A549 (cell line): ENCODE results near the gene ZNF496. TPM values are rescaled to one million over a fixed set of nuclear protein-coding genes. Genes with fewer than 3 reads are reported as not detected.
"Not testable (repeated sequence)": the region's sequence is repeated elsewhere in the genome, so short reads cannot be mapped to it uniquely, and the experiment has no call there.

ENCODE experiments used
- ATAC-seq, 2 experiments: fragments of 200-7000 bp in 1 of 2; fragments of >200 bp in 1 of 2; cut with Nextera tagmentation in 1 of 2; cut with Tn5 transposase in 1 of 2; 3 replicates each; pipeline versions ENCODE4 v1.8.0 to v1.9.1; 2018 to 2020; ENCODE audit warnings: mild to moderate bottlenecking in 1 of 2, moderate library complexity in 1 of 2
- CTCF ChIA-PET: fragments of 300-600 bp; sonication (Branson Sonifier 250); formaldehyde crosslinking; extraction: SDS; loops from one replicate; lab custom pipeline; 2021; ENCODE audit warnings: antibody characterized with exemption, inconsistent platforms; lab: Yijun Ruan, JAX
- POLR2A ChIA-PET: fragments of 350-600 bp; formaldehyde crosslinking; extraction: SDS; loops from one replicate; lab custom pipeline; 2021; ENCODE audit warnings: antibody characterized with exemption, inconsistent platforms; lab: Yijun Ruan, JAX
- DNase-seq, 2 experiments: peaks; one replicate each; pipeline versions ENCODE4 v3.0.0 to v3.0.0-alpha.2; 2011 to 2016; ENCODE audit warnings: low read depth in 1 of 2, low spot score in 1 of 2
- FAIRE-seq: peaks from 2 replicates; lab custom pipeline; 2011; peaks lifted over from hg19 to GRCh38; lab: Jason Lieb, UNC
- H3K27ac ChIP-seq, 2 experiments: fragments of >200 bp; sonication (Bioruptor Twin); formaldehyde crosslinking; 3 replicates each; pipeline ENCODE4 v1.5.1; 2016 to 2017
- H3K4me1 ChIP-seq: fragments of >200 bp; sonication (Bioruptor Twin); formaldehyde crosslinking; 3 replicates; pipeline ENCODE4 v1.6.1; 2016
- H3K4me2 ChIP-seq: fragments of >200 bp; sonication (Bioruptor Twin); formaldehyde crosslinking; 3 replicates; pipeline ENCODE4 v1.6.1; 2016
- H3K4me3 ChIP-seq: fragments of >200 bp; sonication (Bioruptor Twin); formaldehyde crosslinking; 3 replicates; pipeline ENCODE4 v1.5.1; 2016
- H3K9me3 ChIP-seq: fragments of >200 bp; sonication (Bioruptor Twin); formaldehyde crosslinking; 3 replicates; pipeline ENCODE4 v1.6.1; 2016
- BHLHE40 ChIP-seq: IDR thresholded peaks from 2 replicates; pipeline ENCODE4 v1.6.1; 2012; ENCODE audit warnings: low read depth, low read length, inconsistent platforms
- CBX8 ChIP-seq: fragments of 200-600 bp; sonication (generic); IDR thresholded peaks from 2 replicates; pipeline ENCODE4 v1.6.1; 2016
- EP300 ChIP-seq, 2 experiments: fragments of >200 bp; sonication (Bioruptor Twin); formaldehyde crosslinking; IDR thresholded peaks; 2 replicates in 1 of 2; 3 replicates in 1 of 2; pipeline ENCODE4 v1.6.1; 2016 to 2017
- HOXA7 ChIP-seq: fragments of 250-450 bp; sonication (Bioruptor Pico); IDR thresholded peaks from 2 replicates; pipeline ENCODE4 v1.5.0; 2020; ENCODE audit warnings: mild to moderate bottlenecking, moderate library complexity
- KDM5A ChIP-seq: fragments of 200-600 bp; sonication (generic); IDR thresholded peaks from 2 replicates; pipeline ENCODE4 v1.6.1; 2016; ENCODE audit warnings: antibody characterized with exemption, mild to moderate bottlenecking
- MAFK ChIP-seq: fragments of 450-650 bp; IDR thresholded peaks from 2 replicates; pipeline ENCODE4 v1.6.1; 2014; ENCODE audit not compliant: partially characterized antibody
- MAZ ChIP-seq: fragments of 150-350 bp; IDR thresholded peaks from 2 replicates; pipeline ENCODE4 v1.6.1; 2014; ENCODE audit warnings: antibody characterized with exemption, low read depth, low read length, borderline replicate concordance
- POLR2A ChIP-seq: IDR thresholded peaks from 2 replicates; pipeline ENCODE4 v1.6.1; 2012; ENCODE audit warnings: mild to moderate bottlenecking, low read length
- RARB ChIP-seq: fragments of 250-450 bp; sonication (Bioruptor Pico); IDR thresholded peaks from 2 replicates; pipeline ENCODE4 v1.8.0; 2021; ENCODE audit warnings: mild to moderate bottlenecking, moderate library complexity
- RNF2 ChIP-seq: fragments of 200-600 bp; sonication (generic); IDR thresholded peaks from 2 replicates; pipeline ENCODE4 v1.6.1; 2016; ENCODE audit warnings: low read depth, mild to moderate bottlenecking, antibody characterized with exemption, moderate library complexity, borderline replicate concordance
- TFCP2L1 ChIP-seq: fragments of 250-450 bp; sonication (Bioruptor Pico); IDR thresholded peaks from 2 replicates; pipeline ENCODE4 v1.5.0; 2021; ENCODE audit warnings: mild to moderate bottlenecking
- TP53 ChIP-seq: fragments of 250-450 bp; sonication (Bioruptor Pico); IDR thresholded peaks from 2 replicates; pipeline ENCODE4 v1.5.0; 2021; ENCODE audit warnings: mild to moderate bottlenecking, moderate library complexity
- ZC3H11A ChIP-seq: fragments of 450-650 bp; IDR thresholded peaks from 2 replicates; pipeline ENCODE4 v1.6.1; 2014; ENCODE audit warnings: antibody characterized with exemption, mild to moderate bottlenecking
- ZSCAN20 ChIP-seq: fragments of 250-450 bp; sonication (Bioruptor Pico); IDR thresholded peaks from 2 replicates; pipeline ENCODE4 v1.8.0; 2022; ENCODE audit warnings: mild to moderate bottlenecking, moderate library complexity
- WGBS: methylation state at CpG from one replicate; pipeline ENCODE4 v1.1.6; 2017; ENCODE audit errors: missing lambda C conversion rate; 5-methylcytosine and 5-hydroxymethylcytosine counted together
- polyA plus RNA-seq, 4 experiments: library from polyadenylated mRNA; depleted of rRNA in 3 of 4; stranded (reverse); fragments of >200 nt; fragmentation: RNase III in 1 of 4; extraction: RNeasy Plus Mini Kit Qiagen cat#74134 plus additional on column Dnase treatment in 1 of 4; gene quantifications; 2 replicates in 3 of 4; 3 replicates in 1 of 4; pipeline ENCODE4 v1.2.3, GENCODE V29; 2011 to 2017
- TF ChIP-seq, protein P1 (sequence below): fragments of >200 bp; sonication (Bioruptor Twin); formaldehyde crosslinking; IDR thresholded peaks from 3 replicates; pipeline ENCODE4 v1.6.1; 2016
- TF ChIP-seq, protein P2 (sequence below): IDR thresholded peaks from 2 replicates; pipeline ENCODE4 v1.6.1; 2012; ENCODE audit warnings: low read depth, borderline replicate concordance
- TF ChIP-seq, protein P3 (sequence below): fragments of >200 bp; sonication (Bioruptor Twin); formaldehyde crosslinking; IDR thresholded peaks from 2 replicates; pipeline ENCODE4 v1.6.1; 2016
- TF ChIP-seq, protein P4 (sequence below): fragments of 200-600 bp; sonication (generic); IDR thresholded peaks from 2 replicates; pipeline ENCODE4 v1.6.1; 2016; ENCODE audit warnings: antibody characterized with exemption, mild to moderate bottlenecking, moderate library complexity
- TF ChIP-seq, protein P5 (sequence below): fragments of 450-650 bp; IDR thresholded peaks from 2 replicates; pipeline ENCODE4 v1.6.1; 2014; ENCODE audit warnings: antibody characterized with exemption
- TF ChIP-seq, protein P6 (sequence below): fragments of 250-450 bp; sonication (Bioruptor Pico); IDR thresholded peaks from 2 replicates; pipeline ENCODE4 v1.5.0; 2020; ENCODE audit warnings: low read depth, mild to moderate bottlenecking, moderate library complexity

ZNF496 gene
- polyA plus RNA-seq, 2 of the 4 experiments (the other 2 are of a cell fraction) = 13.1 to 16.1 TPM

DNA sequence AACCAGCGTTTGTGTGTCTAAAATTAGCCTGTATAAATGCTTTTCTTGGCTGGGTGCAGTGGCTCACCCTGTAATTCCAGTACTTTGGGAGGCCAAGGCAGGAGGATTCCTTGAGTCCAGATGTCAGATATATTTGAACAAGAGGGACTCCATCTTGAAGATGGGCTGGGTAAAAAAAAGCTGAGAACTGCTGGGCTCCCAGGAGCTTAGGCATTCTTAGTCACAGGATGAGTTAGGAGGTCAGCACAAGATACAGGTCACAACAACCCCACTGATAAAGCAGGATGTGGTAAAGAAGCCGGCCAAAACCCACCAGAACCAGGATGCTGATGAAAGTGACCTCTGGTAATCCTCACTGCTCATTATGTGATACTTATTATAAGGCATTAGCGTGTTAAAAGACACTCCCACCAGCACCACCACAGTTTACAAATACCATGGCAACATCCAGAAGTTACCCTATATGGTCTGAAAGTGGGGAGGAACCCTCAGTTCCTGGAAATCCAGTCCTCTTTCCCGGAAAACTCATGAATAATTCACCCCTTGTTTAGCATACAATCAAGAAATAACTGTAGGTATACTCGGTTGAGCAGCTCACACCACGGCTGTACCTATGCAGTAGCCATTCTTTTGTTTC, 36.2 kb upstream of the ZNF496 start:
- Histone ChIP-seq H3K4me3 (no peak overlapping the region), H3K27ac (no peak overlapping the region), H3K4me2 (no peak overlapping the region), H3K4me1 (no peaks in the 10 kb centered on the region), H3K9me3 (no peaks in the 10 kb centered on the region)
- no peak for FAIRE-seq
- ChIA-PET CTCF (no interaction called here), POLR2A (no interaction called here)
- DNase-seq = no peak
- TF ChIP-seq KDM5A (no peak), MAFK (no peak), ZC3H11A (no peak), MAZ (no peak), CBX8 (no peak), TFCP2L1 (no peak)
- TF ChIP-seq, protein P1, sequence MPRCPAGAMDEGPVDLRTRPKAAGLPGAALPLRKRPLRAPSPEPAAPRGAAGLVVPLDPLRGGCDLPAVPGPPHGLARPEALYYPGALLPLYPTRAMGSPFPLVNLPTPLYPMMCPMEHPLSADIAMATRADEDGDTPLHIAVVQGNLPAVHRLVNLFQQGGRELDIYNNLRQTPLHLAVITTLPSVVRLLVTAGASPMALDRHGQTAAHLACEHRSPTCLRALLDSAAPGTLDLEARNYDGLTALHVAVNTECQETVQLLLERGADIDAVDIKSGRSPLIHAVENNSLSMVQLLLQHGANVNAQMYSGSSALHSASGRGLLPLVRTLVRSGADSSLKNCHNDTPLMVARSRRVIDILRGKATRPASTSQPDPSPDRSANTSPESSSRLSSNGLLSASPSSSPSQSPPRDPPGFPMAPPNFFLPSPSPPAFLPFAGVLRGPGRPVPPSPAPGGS = no peak
- TF ChIP-seq, protein P2, sequence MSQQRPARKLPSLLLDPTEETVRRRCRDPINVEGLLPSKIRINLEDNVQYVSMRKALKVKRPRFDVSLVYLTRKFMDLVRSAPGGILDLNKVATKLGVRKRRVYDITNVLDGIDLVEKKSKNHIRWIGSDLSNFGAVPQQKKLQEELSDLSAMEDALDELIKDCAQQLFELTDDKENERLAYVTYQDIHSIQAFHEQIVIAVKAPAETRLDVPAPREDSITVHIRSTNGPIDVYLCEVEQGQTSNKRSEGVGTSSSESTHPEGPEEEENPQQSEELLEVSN = no peak
- TF ChIP-seq, protein P3, sequence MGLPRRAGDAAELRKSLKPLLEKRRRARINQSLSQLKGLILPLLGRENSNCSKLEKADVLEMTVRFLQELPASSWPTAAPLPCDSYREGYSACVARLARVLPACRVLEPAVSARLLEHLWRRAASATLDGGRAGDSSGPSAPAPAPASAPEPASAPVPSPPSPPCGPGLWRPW = no peak
- ATAC-seq = no peak
- 2% methylated on average over 6 of the region's 6 CpGs for WGBS

DNA sequence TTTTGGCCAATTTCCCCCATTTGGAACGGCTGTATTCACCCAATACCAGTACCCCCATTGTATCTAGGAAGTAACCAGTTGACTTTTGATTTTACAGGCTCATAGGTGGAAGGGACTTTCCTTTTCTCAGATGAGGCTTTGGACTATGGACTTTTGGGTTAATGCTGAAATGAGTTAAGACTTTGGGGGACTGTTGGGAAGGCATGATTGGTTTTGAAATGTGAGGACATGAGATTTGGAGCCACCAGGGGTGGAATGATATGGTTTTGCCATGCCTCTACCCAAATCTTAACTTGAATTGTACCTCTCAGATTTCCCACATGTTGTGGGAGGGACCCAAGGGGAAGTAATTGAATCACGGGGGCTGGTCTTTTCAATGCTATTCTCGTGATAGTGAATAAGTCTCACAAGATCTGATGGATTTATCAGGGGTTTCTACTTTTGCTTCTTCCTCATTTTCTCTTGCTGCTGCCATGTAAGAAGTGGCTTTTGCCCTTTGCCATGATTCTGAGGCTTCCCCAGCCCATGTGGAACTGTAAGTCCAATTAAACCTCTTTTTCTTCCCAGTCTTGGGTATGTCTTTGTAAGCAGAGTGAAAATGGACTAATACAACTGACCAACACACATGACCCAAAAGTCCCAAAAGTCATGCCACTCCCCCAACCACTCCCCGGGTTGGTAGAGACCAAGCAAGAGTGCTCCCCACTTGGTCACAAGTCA, 35.4 kb upstream of the ZNF496 start:
- Histone ChIP-seq H3K4me1 (no peaks in the 10 kb centered on the region), H3K9me3 (no peaks in the 10 kb centered on the region), H3K4me3 (no peak overlapping the region), H3K4me2 (no peak overlapping the region), H3K27ac (no peak overlapping the region)
- FAIRE-seq (no peak), DNase-seq (no peak), ATAC-seq (no peak)
- WGBS = 0% methylated on average over 4 of the region's 4 CpGs
- no peak for TF ChIP-seq MAZ
- ChIA-PET CTCF (no interaction called here), POLR2A (no interaction called here)

DNA sequence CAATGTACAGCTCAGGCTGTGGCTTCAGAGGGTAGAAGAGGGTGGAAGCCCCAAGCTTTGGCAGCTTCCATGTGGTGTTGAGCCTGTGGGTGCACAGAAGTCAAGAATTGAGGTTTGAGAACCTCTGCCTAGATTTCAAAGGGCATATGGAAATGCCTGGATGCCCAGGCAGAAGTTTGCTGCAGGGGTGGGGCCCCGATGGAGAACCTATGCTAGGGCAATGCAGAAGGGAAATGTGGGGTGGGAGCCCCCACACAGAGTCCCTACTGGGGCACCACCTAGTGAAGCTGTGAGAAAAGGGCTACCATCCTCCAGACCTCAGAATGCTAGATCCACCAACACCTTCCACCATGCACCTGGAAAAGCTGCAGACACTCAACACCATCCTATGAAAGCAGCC, 34.7 kb upstream of the ZNF496 start:
- DNase-seq, H3K4me1 ChIP-seq, H3K9me3 ChIP-seq, H3K27ac ChIP-seq, FAIRE-seq, H3K4me3 ChIP-seq, ATAC-seq, POLR2A ChIA-PET, H3K4me2 ChIP-seq: not testable (repeated sequence)
- CTCF ChIA-PET = interaction anchor here (0.9 kb wide), 1 partner anchor 15 kb away, joined by 3 read pairs; no protein-coding TSS in a partner anchor
- 0% methylated on average over 1 of the region's 1 CpG for WGBS

DNA sequence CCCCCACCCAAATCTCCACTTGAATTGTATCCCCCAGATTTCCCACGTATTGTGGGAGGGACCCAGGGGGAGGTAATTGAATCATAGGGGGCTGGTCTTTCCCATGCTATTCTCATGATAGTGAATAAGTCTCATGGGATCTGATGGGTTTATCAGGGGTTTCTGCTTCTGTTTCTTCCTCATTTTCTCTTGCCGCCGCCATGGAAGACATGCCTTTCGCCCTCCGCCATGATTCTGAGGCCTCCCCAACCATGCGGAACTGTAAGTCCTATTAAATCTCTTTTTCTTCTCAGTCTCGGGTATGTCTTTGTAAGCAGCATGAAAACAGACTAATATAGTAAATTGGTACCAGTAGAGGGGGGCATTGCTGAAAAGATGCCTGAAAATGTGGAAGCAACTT, 33.4 kb upstream of the ZNF496 start:
- DNase-seq (no peak), ATAC-seq (no peak), FAIRE-seq (no peak)
- H3K9me3 ChIP-seq = no peaks in the 10 kb centered on the region
- no peak overlapping the region for H3K4me3 ChIP-seq
- CTCF ChIA-PET = no interaction called here
- no peak overlapping the region for H3K4me2 ChIP-seq
- H3K27ac ChIP-seq = no peak overlapping the region
- POLR2A ChIA-PET = no interaction called here
- H3K4me1 ChIP-seq = no peaks in the 10 kb centered on the region
- 54% methylated on average over 7 of the region's 7 CpGs for WGBS
- TF ChIP-seq POLR2A (no peak), EP300 (IDR thresholded peaks at IDR 0.05) (no peak), HOXA7 (CRISPR knock-in tag) (no peak), MAFK (no peak), RNF2 (no peak), BHLHE40 (no peak), ZSCAN20 (CRISPR knock-in tag) (no peak), TP53 (CRISPR knock-in tag) (no peak), RARB (no peak)
- TF ChIP-seq, protein P4, sequence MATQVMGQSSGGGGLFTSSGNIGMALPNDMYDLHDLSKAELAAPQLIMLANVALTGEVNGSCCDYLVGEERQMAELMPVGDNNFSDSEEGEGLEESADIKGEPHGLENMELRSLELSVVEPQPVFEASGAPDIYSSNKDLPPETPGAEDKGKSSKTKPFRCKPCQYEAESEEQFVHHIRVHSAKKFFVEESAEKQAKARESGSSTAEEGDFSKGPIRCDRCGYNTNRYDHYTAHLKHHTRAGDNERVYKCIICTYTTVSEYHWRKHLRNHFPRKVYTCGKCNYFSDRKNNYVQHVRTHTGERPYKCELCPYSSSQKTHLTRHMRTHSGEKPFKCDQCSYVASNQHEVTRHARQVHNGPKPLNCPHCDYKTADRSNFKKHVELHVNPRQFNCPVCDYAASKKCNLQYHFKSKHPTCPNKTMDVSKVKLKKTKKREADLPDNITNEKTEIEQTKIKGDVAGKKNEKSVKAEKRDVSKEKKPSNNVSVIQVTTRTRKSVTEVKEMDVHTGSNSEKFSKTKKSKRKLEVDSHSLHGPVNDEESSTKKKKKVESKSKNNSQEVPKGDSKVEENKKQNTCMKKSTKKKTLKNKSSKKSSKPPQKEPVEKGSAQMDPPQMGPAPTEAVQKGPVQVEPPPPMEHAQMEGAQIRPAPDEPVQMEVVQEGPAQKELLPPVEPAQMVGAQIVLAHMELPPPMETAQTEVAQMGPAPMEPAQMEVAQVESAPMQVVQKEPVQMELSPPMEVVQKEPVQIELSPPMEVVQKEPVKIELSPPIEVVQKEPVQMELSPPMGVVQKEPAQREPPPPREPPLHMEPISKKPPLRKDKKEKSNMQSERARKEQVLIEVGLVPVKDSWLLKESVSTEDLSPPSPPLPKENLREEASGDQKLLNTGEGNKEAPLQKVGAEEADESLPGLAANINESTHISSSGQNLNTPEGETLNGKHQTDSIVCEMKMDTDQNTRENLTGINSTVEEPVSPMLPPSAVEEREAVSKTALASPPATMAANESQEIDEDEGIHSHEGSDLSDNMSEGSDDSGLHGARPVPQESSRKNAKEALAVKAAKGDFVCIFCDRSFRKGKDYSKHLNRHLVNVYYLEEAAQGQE = no peak
- TF ChIP-seq, protein P1 = no peak
- TF ChIP-seq, protein P5, sequence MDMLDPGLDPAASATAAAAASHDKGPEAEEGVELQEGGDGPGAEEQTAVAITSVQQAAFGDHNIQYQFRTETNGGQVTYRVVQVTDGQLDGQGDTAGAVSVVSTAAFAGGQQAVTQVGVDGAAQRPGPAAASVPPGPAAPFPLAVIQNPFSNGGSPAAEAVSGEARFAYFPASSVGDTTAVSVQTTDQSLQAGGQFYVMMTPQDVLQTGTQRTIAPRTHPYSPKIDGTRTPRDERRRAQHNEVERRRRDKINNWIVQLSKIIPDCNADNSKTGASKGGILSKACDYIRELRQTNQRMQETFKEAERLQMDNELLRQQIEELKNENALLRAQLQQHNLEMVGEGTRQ = no peak
- TF ChIP-seq, protein P6, sequence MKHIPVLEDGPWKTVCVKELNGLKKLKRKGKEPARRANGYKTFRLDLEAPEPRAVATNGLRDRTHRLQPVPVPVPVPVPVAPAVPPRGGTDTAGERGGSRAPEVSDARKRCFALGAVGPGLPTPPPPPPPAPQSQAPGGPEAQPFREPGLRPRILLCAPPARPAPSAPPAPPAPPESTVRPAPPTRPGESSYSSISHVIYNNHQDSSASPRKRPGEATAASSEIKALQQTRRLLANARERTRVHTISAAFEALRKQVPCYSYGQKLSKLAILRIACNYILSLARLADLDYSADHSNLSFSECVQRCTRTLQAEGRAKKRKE (CRISPR knock-in tag) = no peak
